ENCODE measurements around the gene CASQ1. TPM values are rescaled to one million over a fixed set of nuclear protein-coding genes. Genes with fewer than 3 reads are reported as not detected.

CASQ1 gene
- total RNA-seq, 6 donors from 2014 or later, result 0.17 to 0.91 TPM; not detected in 4

DNA sequence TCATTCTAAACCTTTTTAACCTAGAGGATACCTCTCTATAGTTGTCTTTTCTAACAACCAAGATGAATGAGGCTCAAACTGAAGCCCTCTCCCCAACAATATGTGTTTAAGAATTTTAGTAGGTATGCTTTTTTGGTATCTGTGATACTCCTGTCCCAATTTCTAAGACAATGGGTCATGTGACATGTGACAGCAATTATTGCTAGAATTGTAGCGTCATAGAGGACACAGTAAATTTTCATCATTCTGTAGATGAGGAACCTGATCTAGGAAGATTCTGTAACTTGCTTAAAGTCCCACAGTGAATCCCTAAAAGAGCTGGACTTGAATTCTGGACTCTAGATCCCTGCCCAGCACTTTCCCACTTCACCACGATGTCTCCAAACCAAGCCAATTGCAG is 11.6 kb upstream of the CASQ1 start:
- no peak overlapping the region for H3K4me3 ChIP-seq
- ATAC-seq (ENCODE audit: low FRiP score in 2 of 2), result no peak
- no peak overlapping the region for H3K27ac ChIP-seq
- H3K36me3 ChIP-seq, result no peaks in the 10 kb centered on the region
- no peak for DNase-seq
- H3K27me3 ChIP-seq, result no peaks in the 10 kb centered on the region
- no peaks in the 10 kb centered on the region for H3K4me1 ChIP-seq
- no peak for TF ChIP-seq EP300 (IDR thresholded peaks at IDR 0.05)
- TF ChIP-seq POLR2AphosphoS5 (IDR thresholded peaks at IDR 0.05), result no peak
- TF ChIP-seq, protein P1, sequence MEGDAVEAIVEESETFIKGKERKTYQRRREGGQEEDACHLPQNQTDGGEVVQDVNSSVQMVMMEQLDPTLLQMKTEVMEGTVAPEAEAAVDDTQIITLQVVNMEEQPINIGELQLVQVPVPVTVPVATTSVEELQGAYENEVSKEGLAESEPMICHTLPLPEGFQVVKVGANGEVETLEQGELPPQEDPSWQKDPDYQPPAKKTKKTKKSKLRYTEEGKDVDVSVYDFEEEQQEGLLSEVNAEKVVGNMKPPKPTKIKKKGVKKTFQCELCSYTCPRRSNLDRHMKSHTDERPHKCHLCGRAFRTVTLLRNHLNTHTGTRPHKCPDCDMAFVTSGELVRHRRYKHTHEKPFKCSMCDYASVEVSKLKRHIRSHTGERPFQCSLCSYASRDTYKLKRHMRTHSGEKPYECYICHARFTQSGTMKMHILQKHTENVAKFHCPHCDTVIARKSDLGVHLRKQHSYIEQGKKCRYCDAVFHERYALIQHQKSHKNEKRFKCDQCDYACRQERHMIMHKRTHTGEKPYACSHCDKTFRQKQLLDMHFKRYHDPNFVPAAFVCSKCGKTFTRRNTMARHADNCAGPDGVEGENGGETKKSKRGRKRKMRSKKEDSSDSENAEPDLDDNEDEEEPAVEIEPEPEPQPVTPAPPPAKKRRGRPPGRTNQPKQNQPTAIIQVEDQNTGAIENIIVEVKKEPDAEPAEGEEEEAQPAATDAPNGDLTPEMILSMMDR (IDR thresholded peaks at IDR 0.05), result no peak
- no peak for TF ChIP-seq POLR2A (IDR thresholded peaks at IDR 0.05)
- WGBS, 2 donors, result 83 to 95% methylated on average over 2 of the region's 2 CpGs
- H3K9me3 ChIP-seq, result no peaks in the 10 kb centered on the region

DNA sequence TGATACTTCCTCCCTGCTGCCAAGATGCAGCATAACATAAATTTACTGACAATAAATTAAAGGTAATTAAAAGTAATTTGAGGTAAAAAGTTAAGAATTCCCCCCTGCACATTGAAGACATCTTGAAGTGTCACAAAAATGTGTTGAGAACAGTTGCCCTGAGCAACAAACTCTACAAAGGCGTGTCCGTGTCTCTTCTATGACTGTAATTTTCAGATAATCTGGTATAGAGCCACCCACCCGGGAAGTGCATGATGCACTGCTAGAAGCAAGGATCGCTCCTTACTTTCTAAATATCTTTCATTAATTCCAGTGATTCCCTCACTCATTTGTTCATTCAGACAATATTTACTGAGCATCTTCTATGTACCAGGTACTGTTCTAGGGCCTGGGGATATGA is 11.0 kb upstream of the CASQ1 start:
- DNase-seq (no peak), ATAC-seq (ENCODE audit: low FRiP score in 2 of 2) (peak in 1 of 2 donors; percentile 43)
- no peaks in the 10 kb centered on the region for H3K36me3 ChIP-seq
- H3K27ac ChIP-seq, result no peak overlapping the region
- no peak overlapping the region for H3K4me3 ChIP-seq
- 89 to 92% methylated on average over 4 of the region's 4 CpGs for WGBS, 2 donors
- H3K27me3 ChIP-seq, result no peaks in the 10 kb centered on the region
- TF ChIP-seq POLR2AphosphoS5 (IDR thresholded peaks at IDR 0.05), result no peak
- TF ChIP-seq POLR2A (IDR thresholded peaks at IDR 0.05), result no peak
- no peak for TF ChIP-seq EP300 (IDR thresholded peaks at IDR 0.05)
- TF ChIP-seq, protein P1 (IDR thresholded peaks at IDR 0.05), result no peak
- no peaks in the 10 kb centered on the region for H3K4me1 ChIP-seq
- no peaks in the 10 kb centered on the region for H3K9me3 ChIP-seq

DNA sequence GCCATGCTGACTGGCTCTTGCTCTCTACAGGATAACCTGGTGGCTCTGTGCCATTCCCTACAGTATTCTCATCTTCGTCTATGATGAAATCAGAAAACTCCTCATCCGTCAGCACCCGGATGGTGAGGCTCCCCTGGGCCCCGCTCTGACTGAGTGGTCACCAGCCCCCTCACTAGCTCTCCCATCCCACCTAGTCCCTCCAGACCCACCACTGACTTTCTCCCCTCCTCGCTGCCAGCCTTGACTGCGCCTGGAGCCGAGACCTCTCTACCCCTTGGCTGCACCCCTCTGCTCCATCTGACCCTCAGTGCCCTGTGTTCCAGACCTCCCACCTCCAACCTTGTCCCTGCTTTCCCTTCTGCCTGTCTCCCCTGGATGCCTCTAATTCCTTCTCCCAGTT is 4.1 kb upstream of the CASQ1 start:
- WGBS, 2 donors, result 88 to 96% methylated on average over 7 of the region's 7 CpGs
- TF ChIP-seq, protein P1 (IDR thresholded peaks at IDR 0.05), result no peak
- TF ChIP-seq EP300 (IDR thresholded peaks at IDR 0.05) (no peak), POLR2A (IDR thresholded peaks at IDR 0.05) (no peak), POLR2AphosphoS5 (IDR thresholded peaks at IDR 0.05) (no peak)
- H3K4me3 ChIP-seq, result no peak overlapping the region

DNA sequence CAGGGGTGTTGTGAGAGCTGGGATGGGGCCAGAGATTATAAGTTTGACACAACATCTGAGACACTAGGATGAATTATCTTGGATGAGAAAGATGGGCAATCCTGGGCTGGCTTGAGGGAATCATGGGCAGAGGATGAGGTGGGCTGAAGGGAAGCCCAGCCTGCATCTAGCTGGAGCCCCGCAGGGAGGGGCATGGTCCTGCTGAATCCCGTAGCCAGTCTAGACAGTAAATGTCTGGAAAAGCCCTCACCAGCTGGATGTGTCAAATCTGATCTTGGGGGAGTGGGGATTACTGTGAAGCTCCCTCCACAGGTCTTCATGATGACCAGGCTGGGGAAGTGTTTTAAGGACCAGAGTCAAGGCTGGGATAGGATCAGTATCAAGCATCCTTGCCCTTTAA is 3.6 kb upstream of the CASQ1 start:
- no peak for DNase-seq

More for the DNA sequence above, 4.1 kb upstream of the CASQ1 start:
- Histone ChIP-seq H3K4me1 (peaks cover 0 to 3% (median 0%) of the 10 kb centered on the region in 4 donors), H3K27me3 (no peaks in the 10 kb centered on the region), H3K27ac (no peak overlapping the region), H3K9me3 (no peaks in the 10 kb centered on the region), H3K36me3 (no peaks in the 10 kb centered on the region)
- DNase-seq (no peak), ATAC-seq (ENCODE audit: low FRiP score in 2 of 2) (no peak)

DNA sequence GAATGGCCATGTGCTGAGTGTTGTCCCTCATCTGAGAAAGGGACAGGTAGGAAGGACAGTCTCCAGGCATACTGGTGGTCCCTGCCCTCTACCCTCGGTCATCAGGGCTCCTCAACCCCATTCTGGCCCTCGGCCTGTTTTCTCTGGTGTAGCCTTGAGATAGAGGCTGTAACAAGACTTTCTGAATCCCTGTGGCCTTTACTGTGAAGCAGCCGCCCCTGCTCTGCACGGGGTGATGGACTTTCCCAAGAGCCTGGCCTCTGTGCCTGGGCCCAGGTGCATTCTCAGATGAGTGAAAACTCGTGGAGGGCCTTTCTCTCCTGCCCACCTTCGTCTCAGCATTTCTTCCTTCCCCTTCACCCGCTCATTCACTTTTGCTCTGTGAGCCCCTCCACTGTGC is 3.0 kb upstream of the CASQ1 start:
- Histone ChIP-seq H3K36me3 (no peaks in the 10 kb centered on the region), H3K27me3 (no peaks in the 10 kb centered on the region), H3K27ac (no peak overlapping the region), H3K4me1 (peaks cover 0 to 3% (median 0%) of the 10 kb centered on the region in 4 donors), H3K9me3 (no peaks in the 10 kb centered on the region), H3K4me3 (no peak overlapping the region)
- ATAC-seq (ENCODE audit: low FRiP score in 2 of 2) (no peak), DNase-seq (no peak)
- TF ChIP-seq POLR2AphosphoS5 (IDR thresholded peaks at IDR 0.05), result no peak
- no peak for TF ChIP-seq EP300 (IDR thresholded peaks at IDR 0.05)
- TF ChIP-seq, protein P1 (IDR thresholded peaks at IDR 0.05), result no peak
- WGBS, 2 donors, result 80 to 83% methylated on average over 7 of the region's 7 CpGs

More for the DNA sequence above, 3.6 kb upstream of the CASQ1 start:
- Histone ChIP-seq H3K4me1 (peaks cover 0 to 3% (median 0%) of the 10 kb centered on the region in 4 donors), H3K9me3 (no peaks in the 10 kb centered on the region), H3K27ac (no peak overlapping the region), H3K27me3 (no peaks in the 10 kb centered on the region), H3K36me3 (no peaks in the 10 kb centered on the region), H3K4me3 (no peak overlapping the region)
- 60 to 81% methylated on average over 2 of the region's 2 CpGs for WGBS, 2 donors
- TF ChIP-seq EP300 (IDR thresholded peaks at IDR 0.05) (no peak), POLR2AphosphoS5 (IDR thresholded peaks at IDR 0.05) (no peak), POLR2A (IDR thresholded peaks at IDR 0.05) (no peak)
- TF ChIP-seq, protein P1 (IDR thresholded peaks at IDR 0.05), result no peak
- no peak for ATAC-seq (ENCODE audit: low FRiP score in 2 of 2)
